PC-9 (cell line): ENCODE measurements around the gene TRMT2A. TPM values are rescaled to one million over a fixed set of nuclear protein-coding genes. Genes with fewer than 3 reads are reported as not detected.

ENCODE experiments used
- BruUV-seq: library from RNA; stranded (reverse); fragments of 400-500 nt; replicated peaks from 2 replicates; lab custom pipeline; 2021; lab: Mats Ljungman, UMichigan
- CTCF ChIA-PET: fragments of 300-600 bp; sonication (Branson Sonifier 250); formaldehyde crosslinking; loops from one replicate; lab custom pipeline; 2022; ENCODE audit warnings: antibody characterized with exemption; lab: Charles Lee
- POLR2A ChIA-PET: fragments of 300-600 bp; sonication (Branson Sonifier 250); formaldehyde crosslinking; loops from one replicate; lab custom pipeline; 2022; ENCODE audit warnings: antibody characterized with exemption; ENCODE audit not compliant: unreplicated experiment; lab: Charles Lee
- DNase-seq, 2 experiments: peaks; one replicate each; pipeline versions ENCODE4 v3.0.0 to v3.0.0-alpha.2; 2015 to 2022; ENCODE audit warnings: mixed read lengths in 1 of 2
- H2AFZ ChIP-seq: fragments of 200-600 bp; sonication (generic); 2 replicates; pipeline ENCODE4 v1.8.1; 2017; ENCODE audit warnings: antibody characterized with exemption
- H3F3A ChIP-seq: fragments of 200-600 bp; sonication (generic); 2 replicates; pipeline ENCODE4 v1.8.1; 2017; ENCODE audit warnings: antibody characterized with exemption, mild to moderate bottlenecking, low read depth; ENCODE audit not compliant: insufficient read depth
- H3K27ac ChIP-seq: fragments of 200-600 bp; sonication (generic); 2 replicates; pipeline ENCODE4 v1.6.1; 2016; ENCODE audit warnings: mixed run types
- H3K27me3 ChIP-seq: fragments of 200-600 bp; sonication (generic); 2 replicates; pipeline ENCODE4 v1.6.1; 2016; ENCODE audit warnings: low read depth, mixed run types; ENCODE audit not compliant: insufficient read depth
- H3K36me3 ChIP-seq: fragments of 200-600 bp; sonication (generic); 2 replicates; pipeline ENCODE4 v1.6.1; 2016; ENCODE audit warnings: low read depth, mixed run types
- H3K4me1 ChIP-seq: fragments of 200-600 bp; sonication (generic); replicated peaks from 2 replicates; pipeline ENCODE4 v1.6.1; 2016; ENCODE audit warnings: mixed run types; ENCODE audit not compliant: insufficient read depth
- H3K4me2 ChIP-seq: fragments of 200-600 bp; sonication (generic); 2 replicates; pipeline ENCODE4 v1.6.1; 2017; ENCODE audit warnings: mixed run types
- H3K4me3 ChIP-seq: fragments of 200-600 bp; sonication (generic); 2 replicates; pipeline ENCODE4 v1.6.1; 2016; ENCODE audit warnings: mixed run types
- H3K79me2 ChIP-seq: fragments of 200-600 bp; sonication (generic); 2 replicates; pipeline ENCODE4 v1.6.1; 2017; ENCODE audit warnings: low read depth, mixed run types
- H3K9me2 ChIP-seq: fragments of 200-600 bp; sonication (generic); 2 replicates; pipeline ENCODE4 v1.8.1; 2017; ENCODE audit warnings: mild to moderate bottlenecking; ENCODE audit not compliant: insufficient read depth
- H3K9me3 ChIP-seq: fragments of 200-600 bp; sonication (generic); 2 replicates; pipeline ENCODE4 v1.8.1; 2016; ENCODE audit warnings: low read depth; ENCODE audit not compliant: insufficient read depth
- H4K20me1 ChIP-seq: fragments of 200-600 bp; sonication (generic); 2 replicates; pipeline ENCODE4 v1.8.1; 2017; ENCODE audit not compliant: insufficient read depth
- EZH2 ChIP-seq: fragments of 200-600 bp; sonication (generic); IDR thresholded peaks from 2 replicates; pipeline ENCODE4 v1.8.0; 2017; ENCODE audit warnings: antibody characterized with exemption, low read depth
- intact Hi-C: fragments of 100-400 bp; cut with micrococcal nuclease; formaldehyde crosslinking; loops from one replicate; pipeline ENCODE4 v1.10.0; 2022; ENCODE audit not compliant: unreplicated experiment
- total RNA-seq: library from RNA; stranded (reverse); gene quantifications from 2 replicates; pipeline ENCODE4 v1.2.3, GENCODE V29; 2021
- TF ChIP-seq, protein P1 (sequence below): fragments of 200-600 bp; sonication (generic); conservative IDR thresholded peaks from 2 replicates; pipeline ENCODE4 v1.6.1; 2017; ENCODE audit warnings: mixed run types, antibody characterized with exemption, mild to moderate bottlenecking, moderate library complexity

Gene TRMT2A
- total RNA-seq, 1 experiment from 2014 or later = 31.5 TPM

GRCh38 chr22:20087319-20088262, 29.4 kb downstream of the TRMT2A start:
- H3K27ac ChIP-seq = no peak overlapping the region
- H3K36me3 ChIP-seq = no peaks in the 10 kb centered on the region
- no peaks in the 10 kb centered on the region for H3K27me3 ChIP-seq
- no peak overlapping the region for H3K4me2 ChIP-seq
- DNase-seq = no peak
- ChIA-PET CTCF (no interaction called here), POLR2A (no interaction called here)
- intact Hi-C loops = no loop called here
- no peaks in the 10 kb centered on the region for H3F3A ChIP-seq
- peaks cover 21% of the 10 kb centered on the region for H4K20me1 ChIP-seq
- H3K79me2 ChIP-seq = peaks cover 36% of the 10 kb centered on the region
- H2AFZ ChIP-seq = no peak overlapping the region
- no peaks in the 10 kb centered on the region for H3K4me1 ChIP-seq
- H3K9me3 ChIP-seq = no peaks in the 10 kb centered on the region
- H3K4me3 ChIP-seq = no peak overlapping the region
- BruUV-seq = no TSS peak
- no peak for TF ChIP-seq EZH2
- TF ChIP-seq, protein P1, sequence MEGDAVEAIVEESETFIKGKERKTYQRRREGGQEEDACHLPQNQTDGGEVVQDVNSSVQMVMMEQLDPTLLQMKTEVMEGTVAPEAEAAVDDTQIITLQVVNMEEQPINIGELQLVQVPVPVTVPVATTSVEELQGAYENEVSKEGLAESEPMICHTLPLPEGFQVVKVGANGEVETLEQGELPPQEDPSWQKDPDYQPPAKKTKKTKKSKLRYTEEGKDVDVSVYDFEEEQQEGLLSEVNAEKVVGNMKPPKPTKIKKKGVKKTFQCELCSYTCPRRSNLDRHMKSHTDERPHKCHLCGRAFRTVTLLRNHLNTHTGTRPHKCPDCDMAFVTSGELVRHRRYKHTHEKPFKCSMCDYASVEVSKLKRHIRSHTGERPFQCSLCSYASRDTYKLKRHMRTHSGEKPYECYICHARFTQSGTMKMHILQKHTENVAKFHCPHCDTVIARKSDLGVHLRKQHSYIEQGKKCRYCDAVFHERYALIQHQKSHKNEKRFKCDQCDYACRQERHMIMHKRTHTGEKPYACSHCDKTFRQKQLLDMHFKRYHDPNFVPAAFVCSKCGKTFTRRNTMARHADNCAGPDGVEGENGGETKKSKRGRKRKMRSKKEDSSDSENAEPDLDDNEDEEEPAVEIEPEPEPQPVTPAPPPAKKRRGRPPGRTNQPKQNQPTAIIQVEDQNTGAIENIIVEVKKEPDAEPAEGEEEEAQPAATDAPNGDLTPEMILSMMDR = no peak
- H3K9me2 ChIP-seq = no peaks in the 10 kb centered on the region

GRCh38 chr22:20086763-20087162, 30.3 kb downstream of the TRMT2A start:
- no peak overlapping the region for H3K4me3 ChIP-seq
- DNase-seq = no peak
- H3K9me2 ChIP-seq = no peaks in the 10 kb centered on the region
- ChIA-PET CTCF (no interaction called here), POLR2A (no interaction called here)
- H3F3A ChIP-seq = no peaks in the 10 kb centered on the region
- H3K9me3 ChIP-seq = no peaks in the 10 kb centered on the region
- H2AFZ ChIP-seq = no peak overlapping the region
- H4K20me1 ChIP-seq = peaks cover 21% of the 10 kb centered on the region
- H3K27ac ChIP-seq = no peak overlapping the region
- H3K79me2 ChIP-seq = peaks cover 45% of the 10 kb centered on the region
- no peaks in the 10 kb centered on the region for H3K27me3 ChIP-seq
- TF ChIP-seq, protein P1 = no peak
- no peak for TF ChIP-seq EZH2
- H3K36me3 ChIP-seq = no peaks in the 10 kb centered on the region
- intact Hi-C loops = no loop called here
- H3K4me2 ChIP-seq = no peak overlapping the region
- no TSS peak for BruUV-seq
- H3K4me1 ChIP-seq = no peaks in the 10 kb centered on the region; the same call in 1 of the 2 replicates

- Histone ChIP-seq H3K79me2 (peaks cover 51% of the 10 kb centered on the region), H4K20me1 (peaks cover 21% of the 10 kb centered on the region), H3K9me3 (no peaks in the 10 kb centered on the region), H3K27ac (no peak overlapping the region), H2AFZ (no peak overlapping the region), H3K27me3 (no peaks in the 10 kb centered on the region), H3K4me1 (no peaks in the 10 kb centered on the region; the same call in 1 of the 2 replicates), H3K4me2 (no peak overlapping the region), H3K9me2 (no peaks in the 10 kb centered on the region), H3F3A (peaks cover 2% of the 10 kb centered on the region; the same call in 1 of the 2 replicates), H3K36me3 (no peaks in the 10 kb centered on the region), H3K4me3 (no peak overlapping the region)
- BruUV-seq = no TSS peak
- DNase-seq = no peak
- intact Hi-C loops = no loop called here
- TF ChIP-seq, protein P1 = no peak
- TF ChIP-seq EZH2 = no peak
- ChIA-PET CTCF (no interaction called here), POLR2A (no interaction called here)
Measured at GRCh38 chr22:20086101-20086599, 30.9 kb downstream of the TRMT2A start.
